ENCODE data around the gene IGSF23. TPM values are rescaled to one million over a fixed set of nuclear protein-coding genes. Genes with fewer than 3 reads are reported as not detected.
"Not testable (repeated sequence)": the region's sequence is repeated elsewhere in the genome, so short reads cannot be mapped to it uniquely, and the experiment has no call there.

Gene IGSF23
- total RNA-seq, 1 donor from 2014 or later, result not detected

- no peak for DNase-seq (ENCODE audit: extremely low spot score, unreplicated experiment)
- Mint-ChIP-seq H3K4me3 (ENCODE audit: unreplicated experiment) (no peak overlapping the region), H3K4me1 (ENCODE audit: unreplicated experiment) (peaks cover 17% of the 10 kb centered on the region), H3K36me3 (ENCODE audit: unreplicated experiment) (no peaks in the 10 kb centered on the region), H3K9me3 (ENCODE audit: unreplicated experiment) (no peaks in the 10 kb centered on the region), H3K27me3 (ENCODE audit: unreplicated experiment) (no peaks in the 10 kb centered on the region), H3K27ac (ENCODE audit: unreplicated experiment) (no peak overlapping the region)
- TF ChIP-seq CTCF (IDR thresholded peaks at IDR 0.05), result no peak
Measured at GRCh38 chr19:44609219-44609618, 4.1 kb upstream of the IGSF23 start.

- not testable (repeated sequence) for H3K27me3 Mint-ChIP-seq (ENCODE audit: unreplicated experiment); H3K4me3 Mint-ChIP-seq (ENCODE audit: unreplicated experiment); H3K27ac Mint-ChIP-seq (ENCODE audit: unreplicated experiment); DNase-seq (ENCODE audit: extremely low spot score, unreplicated experiment); H3K9me3 Mint-ChIP-seq (ENCODE audit: unreplicated experiment); H3K36me3 Mint-ChIP-seq (ENCODE audit: unreplicated experiment)
- peaks cover 17% of the 10 kb centered on the region for H3K4me1 Mint-ChIP-seq (ENCODE audit: unreplicated experiment)
Measured at GRCh38 chr19:44610497-44610896, 2.9 kb upstream of the IGSF23 start.

DNA sequence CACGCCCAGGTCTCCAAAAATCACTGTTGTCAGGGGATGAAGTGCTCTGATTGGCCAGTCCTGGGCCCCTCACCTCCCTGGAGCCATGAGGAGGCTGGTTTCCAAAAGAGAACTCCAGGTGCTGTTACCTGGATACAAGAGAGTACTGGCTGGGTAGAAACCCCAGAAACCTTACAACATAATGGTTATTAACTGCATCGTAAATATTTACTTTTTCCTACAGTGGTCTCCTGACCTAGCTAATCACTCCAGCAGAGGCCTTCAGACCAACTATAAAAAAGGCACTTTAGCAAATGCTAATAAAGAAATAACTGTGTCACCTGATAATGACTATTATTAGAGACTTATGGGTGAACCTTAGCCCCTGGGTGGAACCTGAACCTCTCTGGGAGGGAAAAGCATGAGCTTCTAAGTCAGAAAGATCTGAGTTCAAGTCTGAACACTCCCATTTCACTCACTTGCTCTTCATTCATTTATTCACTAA, 1.5 kb upstream of the IGSF23 start:
- Mint-ChIP-seq H3K9me3 (ENCODE audit: unreplicated experiment) (no peaks in the 10 kb centered on the region), H3K4me3 (ENCODE audit: unreplicated experiment) (no peak overlapping the region), H3K4me1 (ENCODE audit: unreplicated experiment) (peaks cover 17% of the 10 kb centered on the region), H3K36me3 (ENCODE audit: unreplicated experiment) (no peaks in the 10 kb centered on the region), H3K27me3 (ENCODE audit: unreplicated experiment) (no peaks in the 10 kb centered on the region), H3K27ac (ENCODE audit: unreplicated experiment) (no peak overlapping the region)
- TF ChIP-seq CTCF (IDR thresholded peaks at IDR 0.05), result no peak
- DNase-seq (ENCODE audit: extremely low spot score, unreplicated experiment), result no peak

GRCh38 chr19:44614313-44614712, 950 bp downstream of the IGSF23 start:
- Mint-ChIP-seq H3K4me1 (ENCODE audit: unreplicated experiment) (peaks cover under 1% of the 10 kb centered on the region), H3K36me3 (ENCODE audit: unreplicated experiment) (no peaks in the 10 kb centered on the region), H3K27ac (ENCODE audit: unreplicated experiment) (no peak overlapping the region), H3K27me3 (ENCODE audit: unreplicated experiment) (no peaks in the 10 kb centered on the region), H3K4me3 (ENCODE audit: unreplicated experiment) (no peak overlapping the region), H3K9me3 (ENCODE audit: unreplicated experiment) (no peaks in the 10 kb centered on the region)
- TF ChIP-seq CTCF (IDR thresholded peaks at IDR 0.05), result no peak
- no peak for DNase-seq (ENCODE audit: extremely low spot score, unreplicated experiment)

- Mint-ChIP-seq H3K27me3 (ENCODE audit: unreplicated experiment) (no peaks in the 10 kb centered on the region), H3K9me3 (ENCODE audit: unreplicated experiment) (no peaks in the 10 kb centered on the region), H3K4me1 (ENCODE audit: unreplicated experiment) (no peaks in the 10 kb centered on the region), H3K27ac (ENCODE audit: unreplicated experiment) (no peak overlapping the region), H3K4me3 (ENCODE audit: unreplicated experiment) (no peak overlapping the region), H3K36me3 (ENCODE audit: unreplicated experiment) (no peaks in the 10 kb centered on the region)
- no peak for DNase-seq (ENCODE audit: extremely low spot score, unreplicated experiment)
- no peak for TF ChIP-seq CTCF (IDR thresholded peaks at IDR 0.05)
Measured at GRCh38 chr19:44615863-44616247, 2.5 kb downstream of the IGSF23 start.

All from osteocyte (in vitro differentiated cells).